Gastrocnemius medialis (tissue), 4 donors: ENCODE measurements around the gene GSTT2. TPM values are rescaled to one million over a fixed set of nuclear protein-coding genes. Genes with fewer than 3 reads are reported as not detected.

Experiments
- ATAC-seq, 2 donors: fragments of 150-250 bp; one replicate each; pipeline ENCODE4 v1.9.1; 2016
- DNase-seq, 2 donors: peaks; one replicate each; pipeline ENCODE4 v3.0.0-alpha.2; 2019
- H3K27ac ChIP-seq, 4 donors: fragments of 200-600 bp; sonication (generic); 1 replicate in 1 of 4; 2 replicates in 3 of 4; pipeline ENCODE4 v1.5.1; 2016 to 2018; ENCODE audit warnings: mild to moderate bottlenecking in 2 of 4, moderate library complexity in 1 of 4
- H3K27me3 ChIP-seq, 3 donors: fragments of 200-600 bp; sonication (generic) in 2 of 3; 1 replicate in 1 of 3; 2 replicates in 2 of 3; pipeline versions ENCODE4 v1.5.1 to v1.6.0; 2016 to 2019; ENCODE audit warnings: mild to moderate bottlenecking in 1 of 3, moderate library complexity in 1 of 3
- H3K36me3 ChIP-seq, 2 donors: fragments of 200-600 bp; sonication (generic) in 1 of 2; one replicate each; pipeline ENCODE4 v1.5.1; 2017 to 2018
- H3K4me1 ChIP-seq, 2 donors: fragments of 200-600 bp; sonication (generic) in 1 of 2; one replicate each; pipeline ENCODE4 v1.5.1; 2016 to 2017; ENCODE audit warnings: mild to moderate bottlenecking in 2 of 2
- H3K4me3 ChIP-seq, 4 donors: fragments of 200-600 bp; sonication (generic) in 3 of 4; 1 replicate in 1 of 4; 2 replicates in 3 of 4; pipeline ENCODE4 v1.5.1; 2016 to 2019; ENCODE audit warnings: mild to moderate bottlenecking in 2 of 4
- H3K9me3 ChIP-seq, 3 donors: fragments of 200-600 bp; sonication (generic) in 2 of 3; 1 replicate in 1 of 3; 2 replicates in 2 of 3; pipeline ENCODE4 v1.5.1; 2016 to 2019
- POLR2A ChIP-seq, 2 donors: fragments of 450-650 bp; IDR thresholded peaks; one replicate each; pipeline ENCODE4 v1.6.1; 2017; ENCODE audit warnings: antibody characterized with exemption in 2 of 2, mild to moderate bottlenecking in 2 of 2, moderate library complexity in 2 of 2
- in situ Hi-C, 4 donors: fragments of 200-750 bp; cut with MboI; loops; one replicate each; pipeline versions ENCODE4 v1.15.0 to v1.8.0; 2017; ENCODE audit warnings: low sequenced_read_pairs in 4 of 4
- intact Hi-C: fragments of 100-400 bp; cut with DNase I; formaldehyde crosslinking; loops from one replicate; pipeline ENCODE4 v1.15.1; 2023; ENCODE audit warnings: low total_unique reads
- total RNA-seq, 4 donors: library from RNA; depleted of rRNA; stranded (reverse); fragments of >200 nt; gene quantifications; one replicate each; pipeline versions ENCODE4 v1.1.0 to v1.2.3, GENCODE V29; 2016
- TF ChIP-seq, protein P1 (sequence below), 5 experiments: fragments of 450-650 bp in 3 of 5; fragments of 200-600 bp in 2 of 5; sonication (generic) in 2 of 5; IDR thresholded peaks in 4 of 5; conservative IDR thresholded peaks in 1 of 5; 1 replicate in 4 of 5; 2 replicates in 1 of 5; pipeline ENCODE4 v1.5.1; 2016 to 2019; ENCODE audit warnings: antibody characterized with exemption in 5 of 5, mild to moderate bottlenecking in 3 of 5, moderate library complexity in 3 of 5

Gene GSTT2
- total RNA-seq, 4 donors from 2014 or later, result 1.6 TPM; not detected in 3

DNA sequence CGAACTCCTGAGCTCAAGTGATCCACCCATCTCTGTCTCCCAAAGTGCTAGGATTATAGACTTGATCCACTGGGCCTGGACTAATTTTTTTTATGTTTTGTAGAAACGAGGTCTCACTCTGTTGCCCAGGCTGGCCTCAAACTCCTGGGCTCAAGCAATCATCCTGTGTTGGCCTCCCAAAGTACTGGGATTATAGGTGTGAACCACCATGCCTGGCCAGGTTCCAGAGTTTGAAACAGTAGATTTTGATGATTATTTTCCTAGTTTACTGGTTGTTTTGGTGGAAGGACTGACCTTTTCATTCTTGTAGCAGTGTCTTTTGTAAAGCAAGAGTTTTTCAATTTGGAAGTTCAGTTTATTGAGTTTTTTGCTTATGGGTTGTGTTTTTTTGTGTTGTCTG lies 46.1 kb downstream of the GSTT2 start:
- Histone ChIP-seq H3K27ac (no peak overlapping the region), H3K4me3 (no peak overlapping the region), H3K9me3 (no peaks in the 10 kb centered on the region), H3K36me3 (no peaks in the 10 kb centered on the region), H3K4me1 (peaks cover 15 to 21% of the 10 kb centered on the region in 2 donors), H3K27me3 (no peaks in the 10 kb centered on the region)
- in situ Hi-C loops (no loop called here), intact Hi-C loops (no loop called here)
- DNase-seq, result no peak
- ATAC-seq, result no peak
- TF ChIP-seq, protein P1, sequence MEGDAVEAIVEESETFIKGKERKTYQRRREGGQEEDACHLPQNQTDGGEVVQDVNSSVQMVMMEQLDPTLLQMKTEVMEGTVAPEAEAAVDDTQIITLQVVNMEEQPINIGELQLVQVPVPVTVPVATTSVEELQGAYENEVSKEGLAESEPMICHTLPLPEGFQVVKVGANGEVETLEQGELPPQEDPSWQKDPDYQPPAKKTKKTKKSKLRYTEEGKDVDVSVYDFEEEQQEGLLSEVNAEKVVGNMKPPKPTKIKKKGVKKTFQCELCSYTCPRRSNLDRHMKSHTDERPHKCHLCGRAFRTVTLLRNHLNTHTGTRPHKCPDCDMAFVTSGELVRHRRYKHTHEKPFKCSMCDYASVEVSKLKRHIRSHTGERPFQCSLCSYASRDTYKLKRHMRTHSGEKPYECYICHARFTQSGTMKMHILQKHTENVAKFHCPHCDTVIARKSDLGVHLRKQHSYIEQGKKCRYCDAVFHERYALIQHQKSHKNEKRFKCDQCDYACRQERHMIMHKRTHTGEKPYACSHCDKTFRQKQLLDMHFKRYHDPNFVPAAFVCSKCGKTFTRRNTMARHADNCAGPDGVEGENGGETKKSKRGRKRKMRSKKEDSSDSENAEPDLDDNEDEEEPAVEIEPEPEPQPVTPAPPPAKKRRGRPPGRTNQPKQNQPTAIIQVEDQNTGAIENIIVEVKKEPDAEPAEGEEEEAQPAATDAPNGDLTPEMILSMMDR (IDR thresholded peaks at IDR 0.05 in 4 of 5, conservative IDR thresholded peaks at IDR 0.05 in 1 of 5), result no peak
- no peak for TF ChIP-seq POLR2A (IDR thresholded peaks at IDR 0.05)

DNA sequence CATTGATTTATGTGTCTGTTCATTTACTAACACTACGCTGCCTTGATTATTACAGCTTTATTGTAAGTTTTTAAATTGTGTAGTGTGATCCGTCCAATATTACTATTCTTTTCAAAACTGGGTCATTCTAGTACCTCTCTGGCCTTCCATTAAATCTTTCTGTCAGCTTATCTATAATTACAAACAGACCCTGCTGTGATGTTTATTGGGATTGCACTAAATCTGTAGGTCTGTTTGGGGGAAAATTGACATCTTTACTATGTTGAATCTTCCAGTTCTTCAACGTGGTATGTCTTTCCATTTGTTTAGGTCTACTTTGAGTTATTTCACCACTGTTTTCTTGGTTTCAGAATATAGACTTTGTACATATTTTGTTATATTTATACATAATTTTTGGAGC lies 46.8 kb downstream of the GSTT2 start:
- no peaks in the 10 kb centered on the region for H3K9me3 ChIP-seq
- DNase-seq, result no peak
- peaks cover 15 to 22% of the 10 kb centered on the region in 2 donors for H3K4me1 ChIP-seq
- no peaks in the 10 kb centered on the region for H3K36me3 ChIP-seq
- no peak for ATAC-seq
- H3K27ac ChIP-seq, result no peak overlapping the region
- no peak for TF ChIP-seq POLR2A (IDR thresholded peaks at IDR 0.05)
- TF ChIP-seq, protein P1 (IDR thresholded peaks at IDR 0.05 in 4 of 5, conservative IDR thresholded peaks at IDR 0.05 in 1 of 5), result no peak
- no peak overlapping the region for H3K4me3 ChIP-seq
- in situ Hi-C loops (no loop called here), intact Hi-C loops (no loop called here)
- H3K27me3 ChIP-seq, result no peaks in the 10 kb centered on the region

DNA sequence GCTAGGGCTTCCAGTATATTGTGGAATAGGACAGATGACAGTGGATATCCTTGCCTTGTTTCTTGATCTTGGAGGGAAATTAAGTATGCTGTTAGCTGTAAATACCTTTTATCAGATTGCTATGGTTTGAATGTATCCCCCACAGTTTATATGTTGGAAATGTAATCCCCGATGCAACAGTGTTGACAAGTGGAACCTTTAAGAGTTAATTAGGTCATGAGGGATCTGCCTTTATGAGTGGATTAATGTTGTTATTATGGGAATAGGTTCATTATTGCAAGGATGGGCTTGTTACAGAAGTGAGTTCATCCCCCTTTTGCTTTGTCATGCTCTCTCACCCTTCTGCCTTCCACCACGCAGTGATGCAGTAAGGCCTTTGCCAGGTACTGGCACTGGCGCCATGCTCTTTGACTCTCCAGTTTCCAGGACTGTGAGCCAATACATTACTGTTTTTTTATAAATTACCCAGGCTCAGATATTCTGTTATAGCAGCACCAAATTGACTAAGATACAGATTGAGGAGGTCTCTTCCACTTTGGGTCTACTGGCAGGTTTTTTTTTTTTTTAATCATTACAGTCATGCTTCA lies 47.5 kb downstream of the GSTT2 start:
- Histone ChIP-seq H3K27ac (peak overlapping the region in 1 of 4 donors; percentile 20), H3K27me3 (no peaks in the 10 kb centered on the region), H3K36me3 (no peaks in the 10 kb centered on the region), H3K4me1 (peaks cover 15 to 22% of the 10 kb centered on the region in 2 donors), H3K4me3 (no peak overlapping the region), H3K9me3 (no peaks in the 10 kb centered on the region)
- TF ChIP-seq, protein P1 (IDR thresholded peaks at IDR 0.05 in 4 of 5, conservative IDR thresholded peaks at IDR 0.05 in 1 of 5), result no peak
- TF ChIP-seq POLR2A (IDR thresholded peaks at IDR 0.05), result no peak
- ATAC-seq, result peak in 1 of 2 donors; percentile 82
- intact Hi-C loops, result no loop called here
- in situ Hi-C loops, result no loop called here
- no peak for DNase-seq

DNA sequence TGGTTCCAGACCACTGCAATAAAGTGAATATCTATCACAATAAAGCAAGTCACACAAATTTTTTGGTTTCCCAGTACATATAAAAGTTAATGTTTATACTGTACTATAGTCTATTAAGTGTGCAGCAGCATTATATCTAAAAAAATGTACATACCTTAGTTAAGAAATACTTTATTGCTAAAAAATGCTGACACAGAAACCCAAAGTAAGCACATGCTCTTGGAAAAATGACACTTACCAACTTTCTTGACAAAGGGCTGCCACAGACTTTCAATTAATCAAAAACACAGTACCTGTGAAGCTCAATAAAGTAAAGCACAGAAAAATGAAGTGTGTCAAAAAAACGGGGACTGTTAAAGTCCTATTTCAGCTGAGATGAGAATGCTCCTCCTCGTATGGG lies 48.1 kb downstream of the GSTT2 start:
- TF ChIP-seq POLR2A (IDR thresholded peaks at IDR 0.05), result no peak
- TF ChIP-seq, protein P1 (IDR thresholded peaks at IDR 0.05 in 4 of 5, conservative IDR thresholded peaks at IDR 0.05 in 1 of 5), result no peak
- intact Hi-C loops, result no loop called here
- ATAC-seq, result no peak
- H3K9me3 ChIP-seq, result no peaks in the 10 kb centered on the region
- peaks cover 15 to 27% of the 10 kb centered on the region in 2 donors for H3K4me1 ChIP-seq
- H3K27ac ChIP-seq, result peak overlapping the region in 1 of 4 donors; percentile 20
- H3K36me3 ChIP-seq, result no peaks in the 10 kb centered on the region
- H3K4me3 ChIP-seq, result no peak overlapping the region
- H3K27me3 ChIP-seq, result no peaks in the 10 kb centered on the region
- no peak for DNase-seq
- in situ Hi-C loops, result no loop called here

DNA sequence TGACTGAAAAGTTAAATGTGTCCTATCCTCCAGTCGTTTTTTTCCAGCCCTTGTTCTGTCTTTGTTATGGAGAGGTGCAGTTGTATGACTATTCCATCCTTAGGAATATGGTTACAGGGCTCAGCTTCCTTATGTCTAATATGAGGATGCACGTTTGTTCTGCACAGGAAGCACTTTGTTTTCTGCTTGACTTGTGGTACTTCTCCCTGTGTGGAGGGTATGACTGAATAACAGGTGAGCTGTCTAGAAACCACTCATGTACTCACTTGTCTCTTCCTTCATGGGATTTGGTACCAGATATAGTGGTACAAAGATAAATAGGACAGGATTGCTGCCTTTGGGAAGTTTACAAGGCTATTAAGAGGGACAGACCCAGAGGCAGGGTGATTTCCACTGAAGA lies 48.6 kb downstream of the GSTT2 start:
- Histone ChIP-seq H3K9me3 (no peaks in the 10 kb centered on the region), H3K27ac (no peak overlapping the region), H3K4me1 (peaks cover 15 to 27% of the 10 kb centered on the region in 2 donors), H3K4me3 (no peak overlapping the region), H3K27me3 (no peaks in the 10 kb centered on the region), H3K36me3 (no peaks in the 10 kb centered on the region)
- TF ChIP-seq, protein P1 (IDR thresholded peaks at IDR 0.05 in 4 of 5, conservative IDR thresholded peaks at IDR 0.05 in 1 of 5), result no peak
- no peak for TF ChIP-seq POLR2A (IDR thresholded peaks at IDR 0.05)
- intact Hi-C loops (no loop called here), in situ Hi-C loops (no loop called here)
- DNase-seq, result no peak
- ATAC-seq, result no peak
